Measurements from ENCODE around the gene FABP7. TPM values are rescaled to one million over a fixed set of nuclear protein-coding genes. Genes with fewer than 3 reads are reported as not detected.

The FABP7 gene
- total RNA-seq, 2 experiments from 2014 or later = not detected

DNA sequence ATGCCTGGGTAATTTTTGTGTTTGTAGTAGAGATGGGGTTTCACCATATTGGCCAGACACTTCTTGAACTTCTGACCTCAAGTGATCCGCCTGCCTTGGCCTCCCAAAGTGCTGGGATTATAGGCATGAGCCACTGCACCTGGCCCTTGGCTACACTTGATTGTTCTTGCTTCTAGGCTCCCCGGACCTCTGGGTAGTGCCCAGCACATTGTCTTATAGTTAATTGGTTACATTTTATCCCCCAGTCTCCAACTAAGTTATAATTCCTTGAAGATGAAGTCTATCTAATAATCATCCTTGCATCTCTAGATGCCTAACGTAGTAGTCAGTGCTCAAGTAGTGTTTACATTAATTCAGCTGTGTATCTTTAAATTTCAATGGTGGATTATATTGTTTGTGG, 21.4 kb downstream of the FABP7 start:
- DNase-seq (no peak), ATAC-seq (no peak)
- H3K4me1 Mint-ChIP-seq (ENCODE audit: low read depth) = no peaks in the 10 kb centered on the region
- H3K27ac Mint-ChIP-seq = no peak overlapping the region
- POLR2A ChIA-PET = no interaction called here
- CTCF ChIA-PET = interaction anchor here (1.0 to 2.0 kb wide), 3 partner anchors 9 to 12 kb away, joined by 3 to 4 read pairs (median 4); partner anchors contain the start of gene SMPDL3A
- H3K36me3 Mint-ChIP-seq (ENCODE audit: low read depth) = no peaks in the 10 kb centered on the region
- no peak overlapping the region for H3K4me3 Mint-ChIP-seq
- H3K9me3 Mint-ChIP-seq (ENCODE audit: insufficient read depth) = no peaks in the 10 kb centered on the region
- peaks cover 5% of the 10 kb centered on the region for H3K27me3 Mint-ChIP-seq (ENCODE audit: low read depth)

DNA sequence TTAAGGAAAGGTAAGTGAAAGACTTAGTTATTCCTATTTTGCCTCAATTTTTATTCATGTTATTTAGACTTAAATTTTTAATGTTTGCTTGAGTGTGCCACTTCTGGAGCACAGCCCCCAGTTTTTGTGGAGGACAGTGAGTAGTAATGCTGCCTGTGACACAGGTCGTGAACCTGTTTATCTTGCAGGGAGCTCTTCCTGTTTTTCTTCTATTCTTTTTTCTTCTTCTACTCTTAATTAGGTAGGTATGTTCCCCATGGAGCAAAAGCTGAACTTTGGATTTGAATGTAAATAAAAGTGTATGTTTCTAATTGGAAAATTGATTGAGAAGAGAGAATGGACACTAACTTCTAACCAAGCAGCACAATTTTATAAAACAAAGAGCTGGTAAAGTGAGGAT, 21.9 kb downstream of the FABP7 start:
- no peaks in the 10 kb centered on the region for H3K9me3 Mint-ChIP-seq (ENCODE audit: insufficient read depth)
- H3K27ac Mint-ChIP-seq = no peak overlapping the region
- no peak for ATAC-seq
- POLR2A ChIA-PET = no interaction called here
- H3K36me3 Mint-ChIP-seq (ENCODE audit: low read depth) = no peaks in the 10 kb centered on the region
- DNase-seq = no peak
- CTCF ChIA-PET = interaction anchor here (0.8 to 2.0 kb wide), 3 partner anchors 10 to 12 kb away, joined by 3 to 4 read pairs (median 4); partner anchors contain the start of gene SMPDL3A
- no peak overlapping the region for H3K4me3 Mint-ChIP-seq
- H3K27me3 Mint-ChIP-seq (ENCODE audit: low read depth) = peaks cover 5% of the 10 kb centered on the region
- H3K4me1 Mint-ChIP-seq (ENCODE audit: low read depth) = no peaks in the 10 kb centered on the region

DNA sequence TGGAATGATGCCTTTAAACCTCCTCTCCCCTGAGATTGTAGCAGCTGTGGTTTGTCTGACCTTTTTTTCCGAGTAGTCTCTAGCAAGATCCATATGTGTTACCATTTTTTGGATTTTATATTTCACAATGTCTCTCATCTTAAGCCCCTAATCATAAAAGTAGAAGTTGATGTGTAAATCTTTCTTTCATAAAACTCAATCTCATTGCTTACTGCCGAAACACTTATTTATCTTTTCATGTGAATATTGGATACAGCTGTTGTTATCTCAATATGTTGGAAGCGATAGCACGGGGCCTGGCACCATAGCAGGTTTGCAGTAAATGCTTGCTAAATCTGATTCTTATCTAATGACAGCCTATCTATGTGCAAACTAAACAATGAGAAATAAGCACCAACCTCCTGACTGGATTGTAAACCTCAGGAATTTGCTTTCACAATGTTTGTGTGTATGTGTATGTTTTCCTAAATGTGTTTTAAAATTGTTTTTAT, 23.7 kb downstream of the FABP7 start:
- ATAC-seq = no peak
- Mint-ChIP-seq H3K27ac (no peak overlapping the region), H3K9me3 (ENCODE audit: insufficient read depth) (no peaks in the 10 kb centered on the region), H3K4me3 (no peak overlapping the region), H3K4me1 (ENCODE audit: low read depth) (no peaks in the 10 kb centered on the region), H3K36me3 (ENCODE audit: low read depth) (no peaks in the 10 kb centered on the region), H3K27me3 (ENCODE audit: low read depth) (peaks cover 2% of the 10 kb centered on the region)
- CTCF ChIA-PET = interaction anchor here (1.1 kb wide), 1 partner anchor 13 kb away, joined by 4 read pairs; no protein-coding TSS in a partner anchor
- no peak for DNase-seq
- POLR2A ChIA-PET = no interaction called here

DNA sequence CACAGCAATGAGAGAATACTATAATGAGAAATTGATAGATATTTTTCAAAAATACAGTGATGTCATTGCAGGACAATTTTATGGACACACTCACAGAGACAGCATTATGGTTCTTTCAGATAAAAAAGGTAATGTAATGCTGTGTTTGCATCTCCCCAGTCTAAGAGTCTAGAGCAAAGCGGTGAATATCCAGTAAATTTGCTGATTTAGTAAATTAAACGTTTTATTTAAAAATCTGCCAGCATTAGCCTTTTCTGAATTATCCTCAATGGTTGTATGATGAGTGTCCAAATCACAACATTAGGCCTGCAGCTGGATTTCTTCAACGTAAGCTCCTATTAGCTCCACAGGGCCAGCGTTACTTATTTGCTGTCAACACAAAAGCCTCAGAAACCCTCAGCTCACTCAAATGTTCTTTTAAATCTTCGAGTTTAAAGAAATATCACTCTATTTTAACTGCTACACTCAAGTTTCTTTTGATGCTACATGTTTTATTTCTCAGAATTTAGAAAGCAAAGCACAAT, 25.5 kb downstream of the FABP7 start:
- no peak for DNase-seq
- POLR2A ChIA-PET = no interaction called here
- CTCF ChIA-PET = no interaction called here
- no peak overlapping the region for H3K4me3 Mint-ChIP-seq
- no peaks in the 10 kb centered on the region for H3K9me3 Mint-ChIP-seq (ENCODE audit: insufficient read depth)
- H3K4me1 Mint-ChIP-seq (ENCODE audit: low read depth) = no peaks in the 10 kb centered on the region
- ATAC-seq = no peak
- H3K27me3 Mint-ChIP-seq (ENCODE audit: low read depth) = peaks cover 2% of the 10 kb centered on the region
- no peaks in the 10 kb centered on the region for H3K36me3 Mint-ChIP-seq (ENCODE audit: low read depth)
- no peak overlapping the region for H3K27ac Mint-ChIP-seq

DNA sequence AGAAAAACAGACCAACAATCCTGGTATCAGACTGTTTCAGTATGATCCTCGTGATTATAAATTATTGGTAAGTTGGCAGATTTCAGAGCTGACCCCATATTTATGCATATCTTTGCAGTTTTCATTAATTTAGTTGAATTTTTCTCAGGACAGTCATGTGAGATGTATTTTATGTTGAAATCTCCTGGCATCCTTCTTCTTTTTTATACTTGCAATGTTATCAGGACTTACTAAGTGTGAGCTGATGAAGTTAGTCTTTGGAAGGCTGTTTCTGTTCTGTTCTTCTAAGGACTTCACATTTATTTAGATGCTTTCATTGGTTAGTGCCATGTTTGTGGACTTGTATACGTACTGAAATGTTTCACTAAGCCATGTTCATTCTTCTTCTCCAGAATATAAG, 26.8 kb downstream of the FABP7 start:
- no peaks in the 10 kb centered on the region for H3K9me3 Mint-ChIP-seq (ENCODE audit: insufficient read depth)
- H3K27ac Mint-ChIP-seq = no peak overlapping the region
- no peaks in the 10 kb centered on the region for H3K4me1 Mint-ChIP-seq (ENCODE audit: low read depth)
- no peaks in the 10 kb centered on the region for H3K27me3 Mint-ChIP-seq (ENCODE audit: low read depth)
- ChIA-PET POLR2A (no interaction called here), CTCF (no interaction called here)
- H3K4me3 Mint-ChIP-seq = no peak overlapping the region
- ATAC-seq (no peak), DNase-seq (no peak)
- H3K36me3 Mint-ChIP-seq (ENCODE audit: low read depth) = no peaks in the 10 kb centered on the region

DNA sequence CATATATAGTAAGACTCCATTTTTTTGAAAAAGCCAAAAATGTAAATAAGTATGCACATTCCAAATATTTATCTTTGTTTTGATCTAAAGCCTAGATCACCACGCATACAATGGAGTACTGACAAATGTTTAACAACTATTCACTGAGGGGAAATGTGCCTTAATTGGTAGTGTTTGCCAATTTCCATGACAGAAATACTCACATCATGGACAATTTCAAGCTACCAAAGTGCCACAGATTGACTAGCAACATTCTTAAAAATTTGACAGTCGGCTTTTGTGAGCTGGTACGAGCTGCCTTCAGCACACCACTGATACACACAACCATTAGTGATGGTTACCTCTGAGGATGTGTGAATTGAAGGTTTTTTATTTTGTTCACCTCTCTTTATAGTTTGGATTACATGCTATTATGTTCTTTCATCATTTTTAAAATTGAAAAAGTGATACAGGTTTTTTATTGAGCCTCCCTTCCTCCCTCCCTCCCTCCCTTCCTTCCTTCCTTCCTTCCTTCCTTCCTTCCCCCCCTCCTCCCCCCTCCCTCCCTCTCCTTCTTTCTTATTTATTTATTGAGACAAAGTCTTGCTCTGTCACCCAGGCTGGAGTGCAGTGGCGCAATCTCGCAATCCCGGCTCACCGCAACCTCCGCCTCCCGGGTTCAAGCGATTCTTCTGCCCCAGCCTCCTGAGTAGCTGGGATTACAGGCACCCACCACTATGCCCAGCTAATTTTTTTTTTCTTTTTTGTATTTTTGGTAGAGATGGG, 28.8 kb downstream of the FABP7 start:
- CTCF ChIA-PET = interaction anchor here (1.4 kb wide), 1 partner anchor 19 kb away, joined by 3 read pairs; the partner anchor contains the start of gene SMPDL3A
- no peaks in the 10 kb centered on the region for H3K4me1 Mint-ChIP-seq (ENCODE audit: low read depth)

DNA sequence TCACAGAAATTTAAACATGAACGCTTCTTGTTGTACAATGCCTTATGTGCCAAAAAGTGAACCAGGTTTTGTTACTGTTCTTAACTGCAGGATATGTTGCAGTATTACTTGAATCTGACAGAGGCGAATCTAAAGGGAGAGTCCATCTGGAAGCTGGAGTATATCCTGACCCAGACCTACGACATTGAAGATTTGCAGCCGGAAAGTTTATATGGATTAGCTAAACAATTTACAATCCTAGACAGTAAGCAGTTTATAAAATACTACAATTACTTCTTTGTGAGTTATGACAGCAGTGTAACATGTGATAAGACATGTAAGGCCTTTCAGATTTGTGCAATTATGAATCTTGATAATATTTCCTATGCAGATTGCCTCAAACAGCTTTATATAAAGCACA, 29.5 kb downstream of the FABP7 start:
- no peaks in the 10 kb centered on the region for H3K36me3 Mint-ChIP-seq (ENCODE audit: low read depth)
- ChIA-PET CTCF (interaction anchor here (1.4 kb wide), 1 partner anchor 20 kb away, joined by 3 read pairs; the partner anchor contains the start of gene SMPDL3A), POLR2A (no interaction called here)
- DNase-seq (no peak), ATAC-seq (no peak)
- H3K4me3 Mint-ChIP-seq = no peak overlapping the region
- H3K27me3 Mint-ChIP-seq (ENCODE audit: low read depth) = no peaks in the 10 kb centered on the region
- H3K27ac Mint-ChIP-seq = no peak overlapping the region
- no peaks in the 10 kb centered on the region for H3K9me3 Mint-ChIP-seq (ENCODE audit: insufficient read depth)
- no peaks in the 10 kb centered on the region for H3K4me1 Mint-ChIP-seq (ENCODE audit: low read depth)

More for the DNA sequence above, 28.8 kb downstream of the FABP7 start:
- DNase-seq (no peak), ATAC-seq (no peak)
- POLR2A ChIA-PET = no interaction called here
- Mint-ChIP-seq H3K27ac (no peak overlapping the region), H3K4me3 (no peak overlapping the region), H3K36me3 (ENCODE audit: low read depth) (no peaks in the 10 kb centered on the region), H3K27me3 (ENCODE audit: low read depth) (no peaks in the 10 kb centered on the region), H3K9me3 (ENCODE audit: insufficient read depth) (no peaks in the 10 kb centered on the region)

DNA sequence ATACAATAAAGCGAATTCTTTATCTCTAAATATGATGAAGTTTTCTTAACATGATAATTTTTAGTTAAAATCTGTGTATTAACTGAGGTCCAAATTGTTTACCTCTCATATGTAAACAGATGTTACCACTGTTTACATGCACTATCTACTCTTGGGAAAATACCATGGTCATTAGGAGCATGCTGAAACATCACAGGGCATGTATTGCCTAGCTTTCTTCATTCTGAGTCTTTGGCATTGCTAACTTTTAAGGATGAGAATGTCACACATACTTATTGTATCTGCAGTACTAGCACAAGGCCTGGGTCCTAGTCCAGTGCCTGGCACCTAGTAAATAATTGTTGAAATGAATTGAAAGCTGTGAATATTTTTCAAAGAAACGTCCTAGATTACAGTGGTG, 30.2 kb downstream of the FABP7 start:
- Mint-ChIP-seq H3K36me3 (ENCODE audit: low read depth) (no peaks in the 10 kb centered on the region), H3K4me3 (no peak overlapping the region), H3K27ac (no peak overlapping the region), H3K27me3 (ENCODE audit: low read depth) (no peaks in the 10 kb centered on the region), H3K4me1 (ENCODE audit: low read depth) (no peaks in the 10 kb centered on the region), H3K9me3 (ENCODE audit: insufficient read depth) (no peaks in the 10 kb centered on the region)
- CTCF ChIA-PET = no interaction called here
- no peak for DNase-seq
- POLR2A ChIA-PET = no interaction called here
- no peak for ATAC-seq

DNA sequence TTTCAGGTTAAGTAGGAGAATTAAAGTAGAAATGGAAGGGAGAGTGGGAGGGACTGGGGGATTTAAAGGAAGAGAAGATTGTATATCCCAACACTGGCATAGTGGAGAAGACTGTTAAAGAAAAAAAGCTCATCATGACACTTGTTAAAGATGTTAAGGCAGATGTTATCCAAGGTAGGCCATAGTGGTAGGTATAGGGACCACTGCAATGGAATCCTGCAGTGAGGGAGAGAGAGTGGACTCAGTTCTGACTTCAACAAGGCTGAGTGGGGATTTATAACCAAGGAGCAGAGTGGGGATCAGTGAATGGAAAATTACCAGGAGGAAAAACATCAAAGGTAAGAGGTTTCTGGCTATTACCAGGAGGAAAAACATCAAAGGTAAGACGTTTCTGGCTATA, 30.7 kb downstream of the FABP7 start:
- no peaks in the 10 kb centered on the region for H3K27me3 Mint-ChIP-seq (ENCODE audit: low read depth)

DNA sequence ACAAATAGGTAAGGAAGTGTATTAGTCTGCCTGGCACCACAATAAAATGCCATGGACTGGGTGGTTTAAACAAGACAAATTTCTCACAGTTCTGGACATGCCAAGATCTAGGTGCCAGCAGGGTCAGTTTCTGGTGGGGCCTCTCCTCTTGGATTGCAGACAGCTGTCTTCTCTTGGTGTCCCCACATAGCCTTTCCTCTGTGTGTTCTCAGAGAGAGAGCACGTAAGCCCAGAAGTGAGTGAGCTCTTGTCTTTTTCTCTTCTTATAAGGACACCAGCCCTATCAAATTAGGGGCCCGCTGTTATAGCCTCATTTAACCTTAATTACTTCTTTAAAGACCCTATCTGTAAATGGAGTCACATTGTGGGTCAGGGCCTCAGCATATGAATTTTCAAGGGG, 37.8 kb downstream of the FABP7 start:
- ATAC-seq (no peak), DNase-seq (no peak)
- no peaks in the 10 kb centered on the region for H3K36me3 Mint-ChIP-seq (ENCODE audit: low read depth)
- POLR2A ChIA-PET = no interaction called here
- CTCF ChIA-PET = no interaction called here
- no peaks in the 10 kb centered on the region for H3K4me1 Mint-ChIP-seq (ENCODE audit: low read depth)
- no peak overlapping the region for H3K4me3 Mint-ChIP-seq
- no peaks in the 10 kb centered on the region for H3K27me3 Mint-ChIP-seq (ENCODE audit: low read depth)
- H3K9me3 Mint-ChIP-seq (ENCODE audit: insufficient read depth) = no peaks in the 10 kb centered on the region
- H3K27ac Mint-ChIP-seq = no peak overlapping the region

More for the DNA sequence above, 30.7 kb downstream of the FABP7 start:
- POLR2A ChIA-PET = no interaction called here
- Mint-ChIP-seq H3K9me3 (ENCODE audit: insufficient read depth) (no peaks in the 10 kb centered on the region), H3K27ac (no peak overlapping the region), H3K36me3 (ENCODE audit: low read depth) (no peaks in the 10 kb centered on the region), H3K4me3 (no peak overlapping the region), H3K4me1 (ENCODE audit: low read depth) (no peaks in the 10 kb centered on the region)
- ATAC-seq (no peak), DNase-seq (no peak)
- CTCF ChIA-PET = no interaction called here

DNA sequence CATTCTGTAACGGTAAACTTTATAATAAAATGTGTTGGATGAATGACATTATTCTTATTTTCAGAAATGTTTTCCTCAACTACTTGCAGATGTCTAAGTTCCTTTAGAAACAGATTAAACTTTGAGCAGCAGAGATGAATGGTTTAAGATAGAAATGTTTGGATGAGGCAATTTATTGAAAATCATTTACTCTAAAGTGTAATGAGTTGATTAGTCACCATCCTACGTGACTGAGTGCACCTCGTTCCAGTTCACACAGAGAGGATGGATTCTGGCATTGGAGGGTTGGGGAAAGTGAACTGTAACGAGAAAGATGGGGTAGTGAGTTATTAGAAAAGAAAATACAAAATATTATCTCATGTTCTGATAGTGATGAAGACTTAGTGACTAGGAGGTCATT, 38.2 kb downstream of the FABP7 start:
- ATAC-seq = no peak
- H3K4me1 Mint-ChIP-seq (ENCODE audit: low read depth) = no peaks in the 10 kb centered on the region

DNA sequence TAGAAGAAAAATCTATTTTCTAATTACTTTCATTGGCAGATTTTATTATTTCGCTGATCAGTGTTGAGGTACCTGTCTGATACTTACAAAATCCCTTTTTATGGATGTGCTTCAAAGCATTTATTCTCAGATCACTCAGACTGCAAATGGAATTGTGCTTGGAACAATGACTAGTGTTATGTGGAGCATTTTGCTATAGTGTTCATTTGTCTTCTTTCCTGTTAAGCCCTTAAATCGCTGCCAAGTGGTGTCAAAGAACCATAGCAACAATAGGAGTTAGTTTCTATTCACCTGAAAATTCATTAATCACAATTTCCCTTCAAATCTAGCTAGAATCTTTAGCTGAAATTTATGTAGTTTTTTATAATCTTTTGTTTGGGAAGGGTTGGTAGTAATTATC, 39.4 kb downstream of the FABP7 start:
- CTCF ChIA-PET = no interaction called here
- Mint-ChIP-seq H3K27ac (no peak overlapping the region), H3K4me1 (ENCODE audit: low read depth) (no peaks in the 10 kb centered on the region), H3K27me3 (ENCODE audit: low read depth) (no peaks in the 10 kb centered on the region), H3K9me3 (ENCODE audit: insufficient read depth) (no peaks in the 10 kb centered on the region), H3K4me3 (no peak overlapping the region), H3K36me3 (ENCODE audit: low read depth) (no peaks in the 10 kb centered on the region)
- ATAC-seq (no peak), DNase-seq (no peak)
- POLR2A ChIA-PET = no interaction called here

More for the DNA sequence above, 38.2 kb downstream of the FABP7 start:
- Mint-ChIP-seq H3K9me3 (ENCODE audit: insufficient read depth) (no peaks in the 10 kb centered on the region), H3K4me3 (no peak overlapping the region), H3K27me3 (ENCODE audit: low read depth) (no peaks in the 10 kb centered on the region), H3K36me3 (ENCODE audit: low read depth) (no peaks in the 10 kb centered on the region), H3K27ac (no peak overlapping the region)
- no peak for DNase-seq
- CTCF ChIA-PET = no interaction called here
- POLR2A ChIA-PET = no interaction called here

Measured in activated CD8-positive, alpha-beta T cell treated with anti-CD3 and anti-CD28 coated beads, Interleukin-2, amount 10 ng/mL, durations not matched to agents 7 days and 5 days (primary cell).